HG03575 (cell line): Measurements from ENCODE around the gene DDHD1.

ENCODE experiments used
- ATAC-seq: cut with Tn5 transposase; IDR thresholded peaks from one replicate; pipeline ENCODE4 v1.9.1; 2021; ENCODE audit not compliant: unreplicated experiment, insufficient number of reproducible peaks, low FRiP score; ENCODE audit errors: extremely low read depth

The DDHD1 gene

DNA sequence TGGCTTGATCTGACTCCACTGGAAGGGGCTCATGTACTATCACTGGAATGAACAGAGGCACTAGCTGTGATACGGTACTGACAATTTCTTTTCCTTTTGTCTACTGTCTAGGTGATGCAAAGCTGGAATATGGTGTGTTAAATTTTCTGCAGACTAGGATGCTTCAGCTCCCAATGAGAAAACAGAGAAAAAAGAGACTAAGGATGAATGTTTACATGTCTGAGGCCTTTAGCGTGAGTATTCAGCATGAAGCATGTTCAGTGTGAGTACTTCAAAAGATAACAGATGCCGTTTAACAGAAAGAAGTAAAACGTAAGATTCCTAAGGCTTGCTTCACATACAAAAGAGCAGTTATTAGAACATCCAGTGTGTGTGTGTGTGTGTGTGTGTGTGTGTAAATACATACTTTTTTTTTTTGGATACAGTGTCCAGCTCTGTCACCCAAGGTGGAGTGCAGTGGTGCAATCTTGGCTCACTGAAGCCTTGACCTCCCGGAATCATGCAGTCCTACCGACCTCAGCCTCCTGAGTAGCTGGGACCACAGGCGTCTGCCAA is 110.0 kb downstream of the DDHD1 start:
- ATAC-seq: no peak

- no peak for ATAC-seq
These were observed 110.6 kb downstream of the DDHD1 start for GRCh38 chr14:53042480-53042879.

- no peak for ATAC-seq
These were observed 112.1 kb downstream of the DDHD1 start for GRCh38 chr14:53041067-53041466.

DNA sequence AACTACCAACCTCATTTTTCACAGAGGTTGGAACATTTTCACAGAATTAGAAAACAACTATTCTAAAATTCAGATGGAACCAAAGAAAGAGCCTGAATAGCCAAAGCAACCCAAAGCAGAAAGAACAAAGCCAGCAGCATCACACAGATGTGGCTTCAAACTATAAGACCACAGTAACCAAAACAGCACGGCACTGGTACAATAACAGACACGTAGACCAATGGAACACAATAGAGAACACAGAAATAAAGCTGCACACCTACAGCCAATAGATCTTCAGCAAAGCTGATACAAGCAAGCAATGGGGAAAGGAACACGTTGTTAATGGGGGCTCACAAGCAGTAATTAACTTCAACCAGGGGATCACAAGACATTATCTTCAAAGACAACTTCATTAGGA is 114.5 kb downstream of the DDHD1 start:
- no peak for ATAC-seq

GRCh38 chr14:53037016-53037415 is 116.1 kb downstream of the DDHD1 start:
- ATAC-seq: no peak

DNA sequence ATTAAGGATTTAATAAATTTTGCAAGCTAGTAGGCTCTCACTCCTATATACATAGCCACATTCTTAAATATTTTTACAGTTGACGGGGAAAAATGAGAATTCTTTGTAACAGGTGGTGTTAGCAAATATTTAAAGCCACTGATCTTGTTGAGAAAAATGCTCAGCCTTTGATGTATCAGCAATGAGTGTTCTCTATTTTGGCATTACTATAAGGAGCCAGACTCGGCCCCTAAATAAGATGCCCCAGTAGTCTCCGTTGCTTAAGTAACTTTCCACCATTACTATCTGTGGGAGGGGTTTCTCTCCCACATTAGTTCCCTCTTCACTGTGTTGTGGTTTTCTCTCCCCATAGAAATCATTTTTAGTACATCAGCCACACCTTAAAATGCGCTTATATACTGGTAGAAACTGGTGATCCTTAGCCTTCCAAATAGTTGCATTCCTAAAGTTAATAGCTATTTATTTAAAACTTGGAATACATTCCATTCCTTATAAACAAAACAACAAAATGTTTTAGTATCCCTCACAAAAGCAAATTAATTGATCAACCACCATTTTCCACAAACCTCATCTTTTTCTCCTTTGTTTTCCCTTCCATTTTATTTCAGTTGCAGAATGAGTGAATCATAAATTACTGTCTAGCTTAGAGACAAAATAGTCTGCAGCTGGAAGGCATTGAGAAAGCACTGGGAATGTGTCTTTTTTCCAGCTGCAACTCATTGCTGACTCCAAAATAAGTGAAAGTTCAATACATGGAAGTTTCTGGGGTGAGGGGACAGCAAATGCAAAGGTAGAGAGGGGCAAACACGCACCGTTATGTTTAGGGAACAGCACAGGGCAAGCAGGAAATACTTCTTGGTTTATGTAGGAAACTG is 117.5 kb downstream of the DDHD1 start:
- ATAC-seq: no peak

GRCh38 chr14:53034688-53035230 is 118.4 kb downstream of the DDHD1 start:
- ATAC-seq: no peak

DNA sequence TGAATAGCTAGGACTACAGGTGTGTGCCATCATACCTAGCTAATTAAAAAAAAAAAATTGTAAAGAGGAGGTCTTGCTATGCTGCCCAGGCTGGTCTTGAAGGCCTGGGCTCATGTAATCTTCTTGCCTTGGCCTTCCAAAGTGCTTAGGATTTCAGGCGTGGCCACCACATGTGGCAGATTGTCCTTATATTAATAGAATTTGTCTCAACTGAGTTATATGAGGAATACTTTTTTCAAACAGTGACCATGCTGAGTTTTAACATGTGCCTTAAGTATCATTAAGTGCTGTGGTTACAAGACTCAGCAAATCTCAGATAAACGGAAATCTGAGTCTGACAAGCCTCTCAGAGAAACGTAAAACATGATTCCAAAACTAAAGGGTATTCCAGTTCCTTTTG is 119.1 kb downstream of the DDHD1 start:
- no peak for ATAC-seq

DNA sequence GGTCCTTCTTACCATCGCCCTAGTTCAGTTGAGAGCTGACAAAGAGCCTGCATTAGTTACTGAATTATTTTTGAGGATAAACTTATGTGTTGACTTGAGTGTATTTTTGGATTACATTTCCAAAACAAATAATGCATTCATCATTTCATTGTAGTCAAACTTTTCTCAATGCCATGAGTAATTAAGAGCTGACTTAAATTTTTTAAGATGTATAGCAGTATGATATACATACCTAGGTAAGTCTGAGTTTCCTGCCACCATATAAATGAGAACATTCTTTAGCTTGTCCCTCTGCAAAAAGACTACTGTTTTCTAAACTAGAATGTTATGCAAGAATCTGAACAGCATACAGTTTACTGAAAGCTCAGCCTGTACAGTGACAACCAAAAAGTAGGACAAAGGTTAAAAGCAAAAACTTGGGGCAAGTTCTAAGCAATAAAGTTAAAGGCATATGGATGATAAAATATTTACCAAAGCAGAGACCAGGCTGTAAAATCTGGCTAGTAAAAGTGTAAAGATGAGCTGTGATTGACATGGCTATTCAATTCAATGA is 120.2 kb downstream of the DDHD1 start:
- no peak for ATAC-seq

DNA sequence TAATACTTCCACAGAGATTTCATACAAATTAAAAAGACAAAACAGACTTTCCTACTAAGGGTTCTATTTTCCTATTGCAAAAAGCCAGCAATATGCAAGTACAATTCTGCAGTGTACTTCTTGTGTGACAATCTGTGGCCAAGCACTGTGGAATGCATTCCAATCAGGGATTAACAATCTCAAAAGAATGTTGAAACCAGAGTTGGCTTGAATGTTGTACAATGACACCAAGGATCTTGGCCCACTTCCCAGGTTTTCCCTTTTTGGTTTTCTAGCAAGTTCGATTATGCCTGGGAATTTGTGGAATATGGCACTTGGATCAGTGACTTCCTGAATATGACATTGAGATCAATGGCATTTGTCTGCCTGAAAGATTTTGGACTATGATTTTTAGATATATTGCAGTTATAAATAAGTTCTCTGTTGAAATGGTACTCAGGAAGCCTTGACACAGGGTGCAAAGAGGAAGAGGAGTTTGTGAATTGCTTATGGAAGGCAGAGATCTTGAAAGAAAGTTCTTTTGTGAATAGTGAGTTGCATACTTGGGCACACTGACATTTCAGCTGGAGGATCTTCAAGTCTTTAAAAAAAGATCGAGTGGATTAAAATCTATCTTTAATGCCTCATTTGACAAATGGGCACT is 120.8 kb downstream of the DDHD1 start:
- no peak for ATAC-seq

DNA sequence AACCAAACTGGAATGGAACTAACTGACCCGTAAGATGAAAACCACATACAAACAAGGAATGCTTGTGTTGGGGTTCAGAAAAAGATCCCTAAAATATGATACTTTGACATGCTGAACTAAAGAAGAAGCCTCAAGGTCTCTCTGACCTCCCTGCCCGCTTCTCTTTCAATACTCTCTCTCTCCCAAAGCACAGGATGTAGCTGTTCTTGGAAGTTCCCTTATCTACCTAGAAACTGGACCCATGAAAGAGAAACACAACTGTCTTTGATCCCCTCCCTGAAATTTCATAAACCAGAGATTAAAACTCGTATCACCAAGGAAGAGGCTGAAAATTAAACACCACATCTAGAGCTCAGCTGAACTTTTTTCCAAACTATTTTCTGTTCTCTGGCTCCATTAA is 125.6 kb downstream of the DDHD1 start:
- ATAC-seq: no peak

GRCh38 chr14:53027041-53027440 is 126.1 kb downstream of the DDHD1 start:
- no peak for ATAC-seq

DNA sequence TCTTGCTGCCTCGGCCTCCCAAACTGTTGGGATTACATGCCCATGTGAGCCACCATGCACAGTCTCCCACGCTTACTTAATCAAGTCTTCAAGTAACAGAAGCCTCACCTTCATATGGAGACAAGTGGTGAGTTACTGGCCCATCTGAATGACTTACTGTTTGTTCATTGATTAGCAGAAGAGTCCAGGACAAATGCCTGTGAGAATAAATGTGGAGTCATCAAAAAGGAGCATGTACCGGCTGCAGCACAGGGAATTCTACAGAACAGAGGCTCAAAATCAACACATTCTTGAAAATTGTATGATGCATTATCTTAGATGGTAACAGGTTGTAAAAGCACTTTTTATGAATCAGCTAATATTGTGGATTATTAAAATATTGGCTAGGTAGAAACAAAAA is 129.8 kb downstream of the DDHD1 start:
- no peak for ATAC-seq

DNA sequence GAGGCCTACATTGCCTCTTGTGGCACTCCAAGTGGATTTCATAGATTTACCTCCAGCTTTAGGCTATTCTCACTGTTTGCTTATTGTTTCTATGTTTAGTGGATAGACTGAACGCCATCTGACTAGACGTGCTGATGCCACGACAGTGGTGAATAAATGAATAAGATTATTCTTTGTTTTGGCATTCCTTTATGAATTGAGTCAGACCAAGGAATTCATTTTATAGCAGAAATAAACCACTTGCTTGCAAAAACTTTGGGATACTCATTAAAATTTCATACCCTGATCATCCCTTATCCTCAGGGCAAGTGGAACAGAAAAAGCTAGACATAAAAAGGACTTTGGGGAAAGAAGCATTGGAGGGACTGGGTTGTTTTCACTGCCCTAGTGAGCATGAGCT is 130.5 kb downstream of the DDHD1 start:
- no peak for ATAC-seq

DNA sequence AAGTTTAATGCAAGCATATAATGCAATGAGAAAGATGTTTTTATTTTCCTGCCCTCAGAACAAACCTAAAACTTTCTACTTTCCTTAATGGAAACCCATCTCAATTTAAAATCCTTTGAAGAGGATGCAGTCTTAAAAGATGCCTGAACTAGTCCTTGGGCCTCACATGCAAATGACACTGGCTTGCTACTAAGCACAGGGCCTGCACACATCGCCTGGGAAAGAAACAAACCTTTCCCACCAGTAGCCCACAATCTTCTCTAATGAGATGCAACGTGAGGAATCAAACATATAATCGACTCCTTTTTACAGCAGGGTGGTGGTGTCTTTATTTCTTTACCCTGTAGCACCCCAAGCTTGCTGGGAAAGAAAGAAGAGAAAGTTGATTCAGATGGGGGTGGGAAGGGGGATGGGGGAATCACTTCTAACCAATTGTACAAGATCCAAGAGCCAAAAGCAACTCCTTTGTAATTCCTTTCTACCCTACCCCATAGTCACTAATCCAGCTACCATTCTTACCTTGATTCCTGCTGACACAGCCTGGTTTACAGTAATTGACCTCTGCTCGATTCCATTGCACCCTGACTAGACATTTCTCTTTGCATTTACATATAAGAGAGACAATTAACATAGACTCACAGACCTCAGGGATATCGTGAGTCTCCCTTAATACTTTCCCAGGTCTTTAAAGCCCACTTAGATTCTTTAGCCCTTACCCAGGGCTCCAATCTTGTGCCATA is 132.8 kb downstream of the DDHD1 start:
- ATAC-seq: no peak

DNA sequence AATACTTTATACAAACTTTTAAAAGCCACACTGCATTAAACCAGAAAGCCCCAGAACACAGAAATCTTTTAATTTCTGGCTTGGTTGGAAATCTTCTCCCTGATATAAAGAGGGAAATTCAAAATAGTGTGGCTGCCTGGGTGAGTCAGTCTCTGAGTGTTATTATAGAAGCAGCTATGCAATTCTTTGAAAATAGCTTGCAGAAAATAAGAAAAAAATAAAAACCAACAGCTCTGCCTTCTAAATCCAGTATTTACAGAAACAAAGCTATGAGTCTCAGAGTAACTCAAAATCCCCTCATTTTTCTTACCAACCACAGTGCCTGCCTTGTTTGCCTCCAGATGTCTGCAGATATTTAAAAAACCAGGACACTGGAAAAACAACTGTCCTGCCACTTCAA is 133.7 kb downstream of the DDHD1 start:
- ATAC-seq: no peak

GRCh38 chr14:53017837-53018236 is 135.3 kb downstream of the DDHD1 start:
- ATAC-seq: no peak

GRCh38 chr14:53016919-53017318 is 136.2 kb downstream of the DDHD1 start:
- ATAC-seq: no peak

GRCh38 chr14:53016491-53016890 is 136.6 kb downstream of the DDHD1 start:
- ATAC-seq: no peak
